GM18505 (cell line): ENCODE results near the gene IRF2BP2.

ENCODE experiments used
- ATAC-seq: cut with Tn5 transposase; IDR thresholded peaks from one replicate; pipeline ENCODE4 v1.9.1; 2021; ENCODE audit not compliant: unreplicated experiment
- POLR2A ChIP-seq: IDR thresholded peaks from 4 replicates; pipeline ENCODE4 v1.6.1; 2011; ENCODE audit warnings: borderline replicate concordance; ENCODE audit not compliant: insufficient read depth, insufficient read length; ENCODE audit errors: extremely low read depth

The IRF2BP2 gene

DNA sequence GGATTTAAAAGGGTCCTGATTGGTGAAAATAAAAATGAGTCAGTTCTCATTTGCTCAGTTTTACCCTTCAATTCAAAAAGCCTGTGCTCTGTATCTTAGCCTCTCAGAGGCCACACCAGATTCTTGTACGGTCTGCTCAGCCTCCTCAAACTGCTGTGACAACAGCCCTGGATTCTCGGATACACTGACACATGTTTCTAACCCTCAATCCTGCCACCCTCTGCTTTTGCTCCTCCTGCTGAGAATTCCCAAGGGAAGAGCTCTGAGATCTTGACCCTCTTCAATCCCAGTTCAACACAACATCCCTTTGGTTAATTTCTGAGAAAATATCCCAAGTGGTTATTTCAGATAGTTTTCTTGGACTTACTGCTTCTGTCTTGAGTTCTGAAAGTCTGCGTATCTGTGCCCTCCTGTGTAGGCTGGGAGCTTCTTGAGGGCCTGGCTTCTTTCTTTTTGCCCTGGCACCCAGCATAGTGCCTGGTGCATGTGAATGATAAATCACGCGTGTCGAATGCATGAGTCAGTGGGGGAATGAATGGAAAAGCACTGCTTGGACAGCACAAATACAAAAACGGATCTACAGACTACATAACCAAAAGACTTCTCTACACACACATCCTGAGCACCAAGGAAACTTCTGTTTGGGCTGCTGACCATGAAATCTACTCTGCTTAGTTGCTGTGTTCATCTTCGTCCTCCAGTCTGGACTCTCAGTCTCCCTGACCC, 24.5 kb downstream of the IRF2BP2 start:
- ATAC-seq, result no peak
- no peak for TF ChIP-seq POLR2A

DNA sequence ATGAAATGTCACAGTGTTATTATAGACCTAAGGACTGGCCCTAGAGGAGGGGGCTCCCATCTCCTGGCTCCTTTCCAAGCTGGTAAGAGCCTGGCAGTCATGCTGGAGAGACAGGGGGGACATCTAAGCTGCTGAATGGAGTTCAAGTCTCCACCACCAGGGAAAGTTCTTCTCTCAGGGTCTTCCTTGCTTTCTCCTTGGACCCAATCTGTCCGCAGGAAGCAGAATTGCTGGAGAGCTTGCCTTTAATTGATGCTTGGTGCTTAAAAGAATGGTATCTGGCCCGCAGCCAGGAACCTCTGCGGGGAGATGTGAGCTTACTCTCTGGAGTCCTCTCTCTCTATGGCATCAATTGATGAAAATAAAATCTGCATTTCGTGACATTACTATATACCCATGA, 25.1 kb downstream of the IRF2BP2 start:
- ATAC-seq, result no peak
- no peak for TF ChIP-seq POLR2A

GRCh38 chr1:234584420-234584805, 25.6 kb downstream of the IRF2BP2 start:
- no peak for TF ChIP-seq POLR2A
- ATAC-seq, result no peak

- ATAC-seq, result no peak
- TF ChIP-seq POLR2A, result no peak
Measured at GRCh38 chr1:234583755-234584419, 26.1 kb downstream of the IRF2BP2 start.

DNA sequence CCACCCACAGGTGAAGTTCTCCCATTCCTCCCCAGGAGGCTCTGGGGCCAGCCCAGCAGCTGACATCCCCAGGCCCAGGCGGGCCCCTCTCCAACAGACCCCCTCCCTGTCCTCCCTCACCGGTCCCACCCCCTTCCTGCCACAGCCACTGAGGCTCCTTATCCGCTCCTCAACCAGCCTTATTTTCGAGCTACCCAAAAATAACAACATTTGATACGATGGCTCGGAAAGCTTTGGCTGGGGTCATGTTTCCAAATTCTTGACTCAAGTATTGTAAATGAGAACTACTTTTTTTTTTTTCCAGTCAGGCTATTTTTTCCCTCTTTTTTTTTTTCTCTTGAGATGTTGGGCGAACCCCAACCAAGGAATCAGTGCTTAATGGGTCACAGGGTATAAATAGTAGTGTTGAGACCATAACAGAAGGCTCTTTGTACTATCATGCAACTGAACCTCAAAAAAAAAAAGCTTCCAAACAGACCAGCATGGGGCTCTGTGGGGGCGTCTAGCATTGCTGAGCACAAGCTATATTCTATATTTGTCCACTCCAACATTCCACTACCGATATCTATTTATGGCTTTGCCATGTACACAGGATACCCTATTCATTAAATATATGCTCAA, 27.2 kb downstream of the IRF2BP2 start:
- ATAC-seq, result no peak
- TF ChIP-seq POLR2A, result no peak

- no peak for ATAC-seq
- no peak for TF ChIP-seq POLR2A
Measured at GRCh38 chr1:234582186-234582585, 27.8 kb downstream of the IRF2BP2 start.

DNA sequence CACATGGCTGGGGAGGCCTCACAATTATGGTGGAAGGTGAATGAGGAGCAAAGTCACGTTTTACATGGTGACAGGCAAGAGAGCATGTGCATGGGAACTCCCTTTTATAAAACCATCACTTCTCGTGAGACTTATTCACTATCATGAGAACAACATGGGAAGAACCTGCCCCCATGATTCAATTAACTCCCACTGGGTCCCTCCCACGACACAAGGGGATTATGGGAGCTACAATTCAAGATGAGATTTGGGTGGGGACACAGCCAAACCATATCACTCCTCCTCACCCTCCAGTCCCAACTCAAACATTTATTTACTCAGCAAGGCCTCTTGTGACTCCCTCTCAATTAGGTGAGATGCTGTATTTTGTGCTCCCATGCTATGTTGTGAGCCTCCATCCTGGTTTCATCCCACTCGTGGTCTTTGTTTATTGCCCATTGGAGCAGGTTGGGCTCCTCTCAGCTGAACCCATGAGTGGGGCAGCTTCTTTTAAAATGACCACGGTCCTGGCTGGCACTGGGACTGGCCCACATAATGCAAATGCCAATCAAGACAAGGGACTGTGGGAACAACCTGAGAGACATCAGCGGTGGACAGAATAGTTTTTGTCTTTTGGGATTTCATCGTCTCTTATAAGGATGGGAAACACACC, 28.8 kb downstream of the IRF2BP2 start:
- ATAC-seq, result no peak
- TF ChIP-seq POLR2A, result no peak

DNA sequence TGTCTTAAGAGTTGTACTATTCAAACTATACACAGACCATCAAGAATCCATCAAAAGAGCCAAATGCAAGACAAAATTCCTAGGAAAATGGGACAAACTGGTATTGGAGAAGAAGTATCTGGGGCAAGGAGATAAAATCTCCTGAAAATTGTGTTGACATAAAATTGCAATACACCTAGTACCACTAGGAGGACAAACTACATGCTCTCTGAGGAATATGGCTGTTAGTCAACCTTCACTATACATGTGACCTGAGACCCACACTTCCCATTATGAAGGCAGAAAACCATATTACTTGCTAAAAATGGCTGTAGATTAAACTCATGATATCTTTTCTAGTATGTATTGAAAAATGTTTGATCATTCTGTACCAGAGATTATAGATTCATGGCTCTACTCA, 30.0 kb downstream of the IRF2BP2 start:
- no peak for TF ChIP-seq POLR2A
- ATAC-seq, result no peak

DNA sequence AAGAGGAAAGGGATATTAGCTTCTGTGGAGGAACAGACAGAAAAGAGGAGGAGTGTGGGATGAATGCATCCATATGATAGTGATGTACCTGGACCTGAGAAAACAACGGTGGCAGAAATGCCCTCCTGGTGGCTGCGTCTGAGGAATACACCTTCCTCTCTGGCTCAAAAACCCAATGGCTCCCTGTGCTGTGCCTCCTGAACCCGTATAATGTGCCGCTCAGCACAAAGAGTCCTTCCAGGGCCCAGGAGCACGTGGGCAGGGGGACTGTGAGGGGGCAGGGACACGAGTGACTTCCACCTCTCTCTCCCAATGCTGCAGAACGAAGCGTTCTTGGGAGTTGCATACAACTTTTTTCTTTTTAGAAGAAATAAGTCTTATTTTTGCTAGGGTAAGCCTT, 31.2 kb downstream of the IRF2BP2 start:
- no peak for TF ChIP-seq POLR2A
- no peak for ATAC-seq

DNA sequence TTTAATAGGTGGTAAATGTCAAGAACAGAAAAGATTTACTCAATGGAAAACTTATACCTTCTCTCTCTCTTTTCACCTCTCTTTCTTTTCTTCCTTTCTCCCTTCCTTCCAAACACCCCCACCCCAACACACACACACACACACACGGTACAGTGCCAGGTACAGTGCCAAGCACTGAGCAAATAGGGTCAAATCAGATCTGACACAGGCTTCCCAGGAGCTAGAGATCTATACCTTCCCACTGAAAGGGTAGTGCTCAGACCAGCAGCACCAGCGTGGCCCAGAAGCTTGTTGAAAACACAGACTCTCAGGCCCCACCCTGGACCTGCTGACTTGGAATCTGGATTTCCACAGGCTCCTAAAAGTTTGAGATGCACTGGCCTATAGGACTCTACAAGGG, 31.9 kb downstream of the IRF2BP2 start:
- no peak for ATAC-seq
- no peak for TF ChIP-seq POLR2A

DNA sequence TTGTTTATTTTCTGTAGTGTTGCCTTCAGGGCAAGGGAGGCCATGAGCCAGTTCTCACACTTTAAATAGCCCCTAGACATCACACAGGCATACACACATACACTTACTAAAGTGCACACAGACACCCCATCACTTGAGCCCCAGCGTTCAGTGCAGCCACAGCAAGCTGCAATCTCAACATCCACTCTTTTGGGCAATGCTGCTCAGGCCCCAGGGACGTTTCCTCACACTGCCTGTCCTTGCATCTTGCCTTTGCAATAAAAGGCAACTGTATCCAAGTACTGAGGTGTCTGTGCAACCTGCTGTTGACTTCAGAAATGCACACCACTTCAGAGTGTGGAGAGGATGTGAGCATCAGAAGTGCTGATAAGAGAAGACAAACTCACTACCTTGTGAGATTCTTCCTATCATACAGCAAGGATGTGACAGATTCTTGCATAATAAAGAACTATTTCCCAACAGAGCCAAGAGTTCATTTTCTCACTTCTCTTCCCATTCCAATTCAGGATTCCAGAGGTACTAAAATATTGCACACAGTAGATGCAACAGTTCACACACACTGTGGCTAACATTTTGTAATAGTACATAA, 36.2 kb downstream of the IRF2BP2 start:
- no peak for TF ChIP-seq POLR2A
- no peak for ATAC-seq

- ATAC-seq, result no peak
- TF ChIP-seq POLR2A, result no peak
Measured at GRCh38 chr1:234572966-234573365, 37.0 kb downstream of the IRF2BP2 start.

- no peak for TF ChIP-seq POLR2A
- ATAC-seq, result no peak
Measured at GRCh38 chr1:234571702-234572101, 38.3 kb downstream of the IRF2BP2 start.
